GM12872 (cell line): ENCODE results near the gene ADAMTS7.

Experiments used
- CTCF ChIP-seq: IDR thresholded peaks from 3 replicates; pipeline ENCODE4 v1.5.1; 2011; ENCODE audit warnings: low read depth, mild to moderate bottlenecking, low read length, moderate library complexity; ENCODE audit not compliant: insufficient read depth

The ADAMTS7 gene

DNA sequence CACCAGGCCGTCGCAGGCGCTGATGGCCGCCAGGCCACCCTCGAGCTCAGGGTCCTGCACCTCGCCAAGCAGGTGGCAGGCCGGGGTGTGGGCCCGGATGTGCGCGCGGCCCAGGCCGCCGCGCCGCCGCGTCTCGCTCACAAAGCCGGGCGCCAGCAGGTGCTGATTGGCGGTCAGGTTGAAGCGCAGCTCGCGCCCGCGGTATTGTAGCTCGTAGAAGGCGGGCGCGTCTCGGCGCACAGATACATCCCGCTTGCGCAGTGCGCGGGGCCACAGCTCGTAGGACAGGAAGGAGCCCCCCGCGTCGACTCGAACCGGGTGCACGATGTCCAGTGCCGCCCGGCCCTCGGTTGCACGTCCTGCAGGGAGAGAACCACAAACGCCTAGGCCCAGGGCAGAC is 11.1 kb downstream of the ADAMTS7 start:
- TF ChIP-seq CTCF: no peak

- TF ChIP-seq CTCF: no peak
These were observed 13.3 kb downstream of the ADAMTS7 start for GRCh38 chr15:78797951-78798350.

GRCh38 chr15:78796510-78796909 is 14.8 kb downstream of the ADAMTS7 start:
- TF ChIP-seq CTCF: no peak

DNA sequence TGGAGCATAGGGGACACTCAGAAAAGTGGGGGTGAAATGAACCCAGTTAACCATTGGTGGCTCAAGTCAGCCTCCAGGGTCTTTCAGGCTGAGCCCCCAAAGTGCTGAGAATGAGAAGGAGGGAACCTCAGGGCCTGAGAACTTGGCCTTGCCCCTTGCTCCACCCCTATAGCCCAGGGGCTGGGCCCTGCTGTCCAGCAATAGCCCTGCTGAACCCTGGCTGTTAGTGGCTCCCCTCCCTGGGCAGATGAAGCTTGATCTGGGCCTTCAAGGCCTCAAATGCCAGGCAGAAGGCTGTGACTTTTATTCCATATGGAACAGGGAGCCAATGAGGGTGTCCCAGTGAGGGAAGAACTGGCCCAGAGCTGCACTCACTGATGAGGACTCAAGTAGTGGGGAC is 16.2 kb downstream of the ADAMTS7 start:
- TF ChIP-seq CTCF: no peak

- no peak for TF ChIP-seq CTCF
These were observed 19.9 kb downstream of the ADAMTS7 start for GRCh38 chr15:78791357-78791756.

GRCh38 chr15:78790027-78790426 is 21.2 kb downstream of the ADAMTS7 start:
- no peak for TF ChIP-seq CTCF

- no peak for TF ChIP-seq CTCF
These were observed 21.6 kb downstream of the ADAMTS7 start for GRCh38 chr15:78789615-78790014.
